Liver (tissue), 9 donors: Measurements from ENCODE around the gene CYFIP1. TPM values are rescaled to one million over a fixed set of nuclear protein-coding genes. Genes with fewer than 3 reads are reported as not detected.

Experiments
- DNase-seq: peaks from one replicate; pipeline ENCODE4 v3.0.0-alpha.2; 2017; ENCODE audit warnings: low spot score
- H3K27ac ChIP-seq, 2 donors: one replicate each; pipeline ENCODE4 v1.7.0; 2013; ENCODE audit warnings: inconsistent platforms in 2 of 2, low read length in 2 of 2, control low read depth in 1 of 2, low read depth in 1 of 2, mild to moderate bottlenecking in 1 of 2
- H3K27me3 ChIP-seq, 4 donors: one replicate each; pipeline versions ENCODE4 v1.6.1 to v1.7.0; 2013; ENCODE audit warnings: low read length in 3 of 4, inconsistent platforms in 1 of 4, mild to moderate bottlenecking in 1 of 4, moderate library complexity in 1 of 4; ENCODE audit not compliant: control insufficient read depth in 4 of 4, insufficient read depth in 4 of 4
- H3K36me3 ChIP-seq, 4 donors: one replicate each; pipeline versions ENCODE4 v1.6.1 to v1.7.0; 2013; ENCODE audit warnings: low read length in 3 of 4, mild to moderate bottlenecking in 3 of 4, low read depth in 1 of 4, moderate library complexity in 1 of 4; ENCODE audit not compliant: control insufficient read depth in 4 of 4, insufficient read depth in 3 of 4
- H3K4me1 ChIP-seq, 4 donors: one replicate each; pipeline versions ENCODE4 v1.6.1 to v1.7.0; 2013; ENCODE audit warnings: low read length in 3 of 4, mild to moderate bottlenecking in 3 of 4, moderate library complexity in 1 of 4; ENCODE audit not compliant: control insufficient read depth in 4 of 4, insufficient read depth in 4 of 4
- H3K4me3 ChIP-seq, 3 donors: one replicate each; pipeline versions ENCODE4 v1.6.1 to v1.7.0; 2013; ENCODE audit warnings: low read length in 3 of 3, control low read depth in 1 of 3, low read depth in 1 of 3, mild to moderate bottlenecking in 1 of 3
- H3K9ac ChIP-seq, 2 donors: one replicate each; pipeline ENCODE4 v1.7.0; 2013; ENCODE audit warnings: low read length in 2 of 2, mild to moderate bottlenecking in 2 of 2, moderate library complexity in 2 of 2, control low read depth in 1 of 2, low read depth in 1 of 2
- H3K9me3 ChIP-seq, 4 donors: one replicate each; pipeline versions ENCODE4 v1.6.1 to v1.7.0; 2013; ENCODE audit warnings: low read length in 3 of 4; ENCODE audit not compliant: control insufficient read depth in 4 of 4
- EGR1 ChIP-seq, 2 donors: IDR thresholded peaks; 2 replicates each; pipeline ENCODE4 v1.6.1; 2016 to 2018; ENCODE audit warnings: antibody characterized with exemption in 2 of 2, low read depth in 2 of 2
- FOXA1 ChIP-seq: IDR thresholded peaks from 2 replicates; pipeline ENCODE4 v1.6.1; 2016; ENCODE audit warnings: antibody characterized with exemption
- FOXA2 ChIP-seq: IDR thresholded peaks from 2 replicates; pipeline ENCODE4 v1.6.1; 2016; ENCODE audit warnings: antibody characterized with exemption
- GABPA ChIP-seq, 2 donors: IDR thresholded peaks in 1 of 2; conservative IDR thresholded peaks in 1 of 2; 2 replicates each; pipeline ENCODE4 v1.6.1; 2016; ENCODE audit warnings: antibody characterized with exemption in 2 of 2, mild to moderate bottlenecking in 1 of 2, moderate library complexity in 1 of 2
- HNF4A ChIP-seq, 2 donors: conservative IDR thresholded peaks; 2 replicates each; pipeline ENCODE4 v1.6.1; 2016; ENCODE audit warnings: antibody characterized with exemption in 2 of 2, mild to moderate bottlenecking in 2 of 2
- HNF4G ChIP-seq: IDR thresholded peaks from 2 replicates; pipeline ENCODE4 v1.6.1; 2016; ENCODE audit warnings: antibody characterized with exemption
- JUND ChIP-seq, 2 donors: IDR thresholded peaks; 2 replicates each; pipeline ENCODE4 v1.6.1; 2016; ENCODE audit warnings: antibody characterized with exemption in 2 of 2
- NR2F2 ChIP-seq: IDR thresholded peaks from 2 replicates; pipeline ENCODE4 v1.6.1; 2016; ENCODE audit warnings: antibody characterized with exemption
- RAD21 ChIP-seq, 2 donors: IDR thresholded peaks; 2 replicates each; pipeline ENCODE4 v1.6.1; 2016; ENCODE audit warnings: antibody characterized with exemption in 2 of 2, mild to moderate bottlenecking in 2 of 2
- RXRA ChIP-seq, 2 donors: IDR thresholded peaks; 2 replicates each; pipeline ENCODE4 v1.6.1; 2017 to 2018; ENCODE audit warnings: antibody characterized with exemption in 2 of 2, mild to moderate bottlenecking in 1 of 2
- SP1 ChIP-seq: IDR thresholded peaks from 2 replicates; pipeline ENCODE4 v1.6.1; 2018; ENCODE audit warnings: antibody characterized with exemption, mild to moderate bottlenecking
- TAF1 ChIP-seq: conservative IDR thresholded peaks from 2 replicates; pipeline ENCODE4 v1.6.1; 2016; ENCODE audit warnings: antibody characterized with exemption, mild to moderate bottlenecking
- YY1 ChIP-seq: IDR thresholded peaks from 2 replicates; pipeline ENCODE4 v1.6.1; 2016; ENCODE audit warnings: antibody characterized with exemption, mild to moderate bottlenecking
- WGBS: extraction: QIAGEN DNeasy Blood & Tissue Kit; methylation state at CpG from one replicate; pipeline ENCODE4 v1.1.7; 2013; 5-methylcytosine and 5-hydroxymethylcytosine counted together
- polyA plus RNA-seq, 2 donors: library from polyadenylated mRNA; stranded (reverse) in 1 of 2; unstranded in 1 of 2; fragments of 200-250 nt in 1 of 2; fragments of >200 nt in 1 of 2; fragmentation: Nextera tagmentation in 1 of 2; extraction: Ambion mirVana in 1 of 2; gene quantifications; one replicate each; pipeline versions ENCODE4 v1.2.1 to v1.2.3, GENCODE V29; 2013 to 2015
- total RNA-seq, 2 donors: library from RNA; depleted of rRNA; stranded (reverse); fragments of >200 nt; gene quantifications; one replicate each; pipeline ENCODE4 v1.2.3, GENCODE V29; 2014
- TF ChIP-seq, protein P1 (sequence below): fragments of 150-350 bp; IDR thresholded peaks from 2 replicates; pipeline ENCODE4 v1.5.1; 2017; ENCODE audit warnings: improper control_type of control experiment, low read depth, low read length; ENCODE audit not compliant: missing input control
- TF ChIP-seq, protein P2 (sequence below): IDR thresholded peaks from 2 replicates; pipeline ENCODE4 v1.6.1; 2016; ENCODE audit warnings: antibody characterized with exemption, mild to moderate bottlenecking
- TF ChIP-seq, protein P3 (sequence below): IDR thresholded peaks from 2 replicates; pipeline ENCODE4 v1.6.1; 2016; ENCODE audit warnings: antibody characterized with exemption
- TF ChIP-seq, protein P4 (sequence below): IDR thresholded peaks from 2 replicates; pipeline ENCODE4 v1.6.1; 2016; ENCODE audit warnings: antibody characterized with exemption
- TF ChIP-seq, protein P5 (sequence below): IDR thresholded peaks from 2 replicates; pipeline ENCODE4 v1.6.1; 2016; ENCODE audit warnings: antibody characterized with exemption
- donor health status: healthy.
- donor health status: healthy.
- donor health status: healthy.
- donor health status: healthy.
- donor health status: healthy.

Gene CYFIP1
- total and polyA plus RNA-seq, 4 donors: 13.5 to 48.3 (median 38.3) TPM

DNA sequence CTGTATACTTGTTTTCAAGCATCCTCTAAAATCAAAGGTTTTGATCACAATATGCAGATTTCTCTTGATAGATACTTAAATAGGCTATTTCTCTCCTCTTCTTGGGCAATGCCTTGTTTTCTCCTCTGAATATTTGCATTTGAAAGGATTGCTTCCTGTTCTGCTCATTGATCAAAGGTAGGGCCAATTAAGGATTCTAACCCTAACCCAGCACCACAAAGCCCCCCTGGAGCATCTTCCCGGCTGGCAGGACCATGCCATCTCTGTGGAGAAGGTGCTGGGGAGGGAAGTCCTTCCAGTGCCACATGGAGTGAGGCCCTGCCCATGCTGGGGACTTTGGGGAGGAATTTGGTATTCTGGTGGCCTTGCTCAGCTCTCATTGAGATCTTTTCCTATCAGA is 153.0 kb downstream of the CYFIP1 start:
- no peaks in the 10 kb centered on the region for H3K27me3 ChIP-seq
- TF ChIP-seq TAF1: no peak
- TF ChIP-seq, protein P1, sequence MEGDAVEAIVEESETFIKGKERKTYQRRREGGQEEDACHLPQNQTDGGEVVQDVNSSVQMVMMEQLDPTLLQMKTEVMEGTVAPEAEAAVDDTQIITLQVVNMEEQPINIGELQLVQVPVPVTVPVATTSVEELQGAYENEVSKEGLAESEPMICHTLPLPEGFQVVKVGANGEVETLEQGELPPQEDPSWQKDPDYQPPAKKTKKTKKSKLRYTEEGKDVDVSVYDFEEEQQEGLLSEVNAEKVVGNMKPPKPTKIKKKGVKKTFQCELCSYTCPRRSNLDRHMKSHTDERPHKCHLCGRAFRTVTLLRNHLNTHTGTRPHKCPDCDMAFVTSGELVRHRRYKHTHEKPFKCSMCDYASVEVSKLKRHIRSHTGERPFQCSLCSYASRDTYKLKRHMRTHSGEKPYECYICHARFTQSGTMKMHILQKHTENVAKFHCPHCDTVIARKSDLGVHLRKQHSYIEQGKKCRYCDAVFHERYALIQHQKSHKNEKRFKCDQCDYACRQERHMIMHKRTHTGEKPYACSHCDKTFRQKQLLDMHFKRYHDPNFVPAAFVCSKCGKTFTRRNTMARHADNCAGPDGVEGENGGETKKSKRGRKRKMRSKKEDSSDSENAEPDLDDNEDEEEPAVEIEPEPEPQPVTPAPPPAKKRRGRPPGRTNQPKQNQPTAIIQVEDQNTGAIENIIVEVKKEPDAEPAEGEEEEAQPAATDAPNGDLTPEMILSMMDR: no peak
- TF ChIP-seq RXRA (IDR thresholded peaks at IDR 0.05): no peak
- no peak for TF ChIP-seq HNF4G
- TF ChIP-seq, protein P2, sequence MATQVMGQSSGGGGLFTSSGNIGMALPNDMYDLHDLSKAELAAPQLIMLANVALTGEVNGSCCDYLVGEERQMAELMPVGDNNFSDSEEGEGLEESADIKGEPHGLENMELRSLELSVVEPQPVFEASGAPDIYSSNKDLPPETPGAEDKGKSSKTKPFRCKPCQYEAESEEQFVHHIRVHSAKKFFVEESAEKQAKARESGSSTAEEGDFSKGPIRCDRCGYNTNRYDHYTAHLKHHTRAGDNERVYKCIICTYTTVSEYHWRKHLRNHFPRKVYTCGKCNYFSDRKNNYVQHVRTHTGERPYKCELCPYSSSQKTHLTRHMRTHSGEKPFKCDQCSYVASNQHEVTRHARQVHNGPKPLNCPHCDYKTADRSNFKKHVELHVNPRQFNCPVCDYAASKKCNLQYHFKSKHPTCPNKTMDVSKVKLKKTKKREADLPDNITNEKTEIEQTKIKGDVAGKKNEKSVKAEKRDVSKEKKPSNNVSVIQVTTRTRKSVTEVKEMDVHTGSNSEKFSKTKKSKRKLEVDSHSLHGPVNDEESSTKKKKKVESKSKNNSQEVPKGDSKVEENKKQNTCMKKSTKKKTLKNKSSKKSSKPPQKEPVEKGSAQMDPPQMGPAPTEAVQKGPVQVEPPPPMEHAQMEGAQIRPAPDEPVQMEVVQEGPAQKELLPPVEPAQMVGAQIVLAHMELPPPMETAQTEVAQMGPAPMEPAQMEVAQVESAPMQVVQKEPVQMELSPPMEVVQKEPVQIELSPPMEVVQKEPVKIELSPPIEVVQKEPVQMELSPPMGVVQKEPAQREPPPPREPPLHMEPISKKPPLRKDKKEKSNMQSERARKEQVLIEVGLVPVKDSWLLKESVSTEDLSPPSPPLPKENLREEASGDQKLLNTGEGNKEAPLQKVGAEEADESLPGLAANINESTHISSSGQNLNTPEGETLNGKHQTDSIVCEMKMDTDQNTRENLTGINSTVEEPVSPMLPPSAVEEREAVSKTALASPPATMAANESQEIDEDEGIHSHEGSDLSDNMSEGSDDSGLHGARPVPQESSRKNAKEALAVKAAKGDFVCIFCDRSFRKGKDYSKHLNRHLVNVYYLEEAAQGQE: no peak
- no peak for TF ChIP-seq FOXA1
- no peak for TF ChIP-seq HNF4A (conservative IDR thresholded peaks at IDR 0.05)
- TF ChIP-seq, protein P3, sequence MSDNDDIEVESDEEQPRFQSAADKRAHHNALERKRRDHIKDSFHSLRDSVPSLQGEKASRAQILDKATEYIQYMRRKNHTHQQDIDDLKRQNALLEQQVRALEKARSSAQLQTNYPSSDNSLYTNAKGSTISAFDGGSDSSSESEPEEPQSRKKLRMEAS: no peak
- no peak for TF ChIP-seq FOXA2
- no peak for TF ChIP-seq SP1
- H3K4me3 ChIP-seq: no peak overlapping the region
- no peak overlapping the region for H3K9ac ChIP-seq
- H3K4me1 ChIP-seq: no peaks in the 10 kb centered on the region
- H3K9me3 ChIP-seq: no peaks in the 10 kb centered on the region
- 90% methylated on average over 1 of the region's 1 CpG for WGBS
- no peak overlapping the region for H3K27ac ChIP-seq
- no peak for DNase-seq
- H3K36me3 ChIP-seq: peaks cover 0 to 27% (median 17%) of the 10 kb centered on the region in 4 donors

DNA sequence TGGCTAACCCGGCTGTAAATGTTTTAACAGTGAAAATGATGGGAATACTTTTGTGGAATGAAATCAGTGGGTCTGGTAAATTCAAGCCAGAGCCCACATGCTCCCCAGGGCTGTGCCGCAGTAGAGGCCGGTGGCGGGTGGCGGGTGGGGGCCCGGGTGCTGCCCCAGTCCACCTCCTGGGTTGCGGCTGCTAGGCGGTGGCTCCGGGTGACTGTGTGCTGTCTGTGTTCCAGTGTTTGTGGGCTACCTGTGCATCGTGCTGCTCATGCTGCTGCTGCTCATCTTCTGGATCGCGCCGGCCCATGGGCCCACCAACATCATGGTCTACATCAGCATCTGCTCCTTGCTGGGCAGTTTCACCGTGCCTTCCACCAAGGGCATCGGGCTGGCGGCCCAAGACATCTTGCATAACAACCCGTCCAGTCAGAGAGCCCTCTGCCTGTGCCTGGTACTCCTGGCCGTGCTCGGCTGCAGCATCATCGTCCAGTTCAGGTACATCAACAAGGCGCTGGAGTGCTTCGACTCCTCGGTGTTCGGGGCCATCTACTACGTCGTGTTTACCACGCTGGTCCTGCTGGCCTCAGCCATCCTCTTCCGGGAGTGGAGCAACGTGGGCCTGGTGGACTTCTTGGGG is 156.6 kb downstream of the CYFIP1 start:
- Histone ChIP-seq H3K36me3 (peaks cover 0 to 42% (median 22%) of the 10 kb centered on the region in 4 donors), H3K4me1 (no peaks in the 10 kb centered on the region), H3K4me3 (no peak overlapping the region), H3K9me3 (no peaks in the 10 kb centered on the region), H3K27ac (no peak overlapping the region), H3K9ac (no peak overlapping the region), H3K27me3 (no peaks in the 10 kb centered on the region)
- no peak for DNase-seq
- WGBS: 96% methylated on average over 29 of the region's 29 CpGs
- TF ChIP-seq, protein P3: no peak
- TF ChIP-seq, protein P1: no peak
- TF ChIP-seq SP1 (no peak), YY1 (no peak), RAD21 (IDR thresholded peaks at IDR 0.05) (no peak), HNF4A (conservative IDR thresholded peaks at IDR 0.05) (no peak), NR2F2 (no peak), JUND (IDR thresholded peaks at IDR 0.05) (no peak), GABPA (IDR thresholded peaks at IDR 0.05 in 1 of 2, conservative IDR thresholded peaks at IDR 0.05 in 1 of 2) (no peak), EGR1 (IDR thresholded peaks at IDR 0.05; ENCODE audit: low read depth in 2 of 2) (no peak)
- TF ChIP-seq, protein P4, sequence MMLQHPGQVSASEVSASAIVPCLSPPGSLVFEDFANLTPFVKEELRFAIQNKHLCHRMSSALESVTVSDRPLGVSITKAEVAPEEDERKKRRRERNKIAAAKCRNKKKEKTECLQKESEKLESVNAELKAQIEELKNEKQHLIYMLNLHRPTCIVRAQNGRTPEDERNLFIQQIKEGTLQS: no peak
- TF ChIP-seq, protein P2: no peak
- TF ChIP-seq, protein P5, sequence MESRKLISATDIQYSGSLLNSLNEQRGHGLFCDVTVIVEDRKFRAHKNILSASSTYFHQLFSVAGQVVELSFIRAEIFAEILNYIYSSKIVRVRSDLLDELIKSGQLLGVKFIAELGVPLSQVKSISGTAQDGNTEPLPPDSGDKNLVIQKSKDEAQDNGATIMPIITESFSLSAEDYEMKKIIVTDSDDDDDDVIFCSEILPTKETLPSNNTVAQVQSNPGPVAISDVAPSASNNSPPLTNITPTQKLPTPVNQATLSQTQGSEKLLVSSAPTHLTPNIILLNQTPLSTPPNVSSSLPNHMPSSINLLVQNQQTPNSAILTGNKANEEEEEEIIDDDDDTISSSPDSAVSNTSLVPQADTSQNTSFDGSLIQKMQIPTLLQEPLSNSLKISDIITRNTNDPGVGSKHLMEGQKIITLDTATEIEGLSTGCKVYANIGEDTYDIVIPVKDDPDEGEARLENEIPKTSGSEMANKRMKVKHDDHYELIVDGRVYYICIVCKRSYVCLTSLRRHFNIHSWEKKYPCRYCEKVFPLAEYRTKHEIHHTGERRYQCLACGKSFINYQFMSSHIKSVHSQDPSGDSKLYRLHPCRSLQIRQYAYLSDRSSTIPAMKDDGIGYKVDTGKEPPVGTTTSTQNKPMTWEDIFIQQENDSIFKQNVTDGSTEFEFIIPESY: no peak
